Activated naive CD4-positive, alpha-beta T cell treated with anti-CD3 and anti-CD28 coated beads, Interleukin-2, amount 10 ng/mL, durations not matched to agents 7 days and 5 days (primary cell): ENCODE measurements around the gene RAC3.

ENCODE experiments used
- CTCF ChIA-PET: fragments of 350-600 bp; sonication (Branson Sonifier 250); formaldehyde crosslinking; loops from one replicate; lab custom pipeline; 2021; ENCODE audit warnings: antibody characterized with exemption; lab: Charles Lee
- DNase-seq: peaks from one replicate; pipeline ENCODE4 v3.0.0-alpha.2; 2020
- H3K27ac Mint-ChIP-seq: one replicate; pipeline ENCODE4 v1.8.0; 2021; ENCODE audit warnings: mild to moderate bottlenecking, moderate library complexity, mixed read lengths
- H3K27me3 Mint-ChIP-seq: one replicate; pipeline ENCODE4 v1.8.0; 2021; ENCODE audit warnings: mild to moderate bottlenecking, mixed read lengths
- H3K36me3 Mint-ChIP-seq: one replicate; pipeline ENCODE4 v1.8.0; 2021; ENCODE audit warnings: mixed read lengths
- H3K4me1 Mint-ChIP-seq: one replicate; pipeline ENCODE4 v1.8.0; 2021; ENCODE audit warnings: mixed read lengths
- H3K4me3 Mint-ChIP-seq: one replicate; pipeline ENCODE4 v1.8.0; 2021; ENCODE audit warnings: mild to moderate bottlenecking, moderate library complexity, mixed read lengths
- H3K9me3 Mint-ChIP-seq: one replicate; pipeline ENCODE4 v1.8.0; 2021; ENCODE audit warnings: mixed read lengths

RAC3 gene

GRCh38 chr17:82061047-82061925, 29.8 kb downstream of the RAC3 start:
- H3K36me3 Mint-ChIP-seq: peaks cover 14% of the 10 kb centered on the region
- no peak for DNase-seq
- H3K4me3 Mint-ChIP-seq: no peak overlapping the region
- H3K27ac Mint-ChIP-seq: no peak overlapping the region
- no peaks in the 10 kb centered on the region for H3K27me3 Mint-ChIP-seq
- H3K9me3 Mint-ChIP-seq: no peaks in the 10 kb centered on the region
- peaks cover 12% of the 10 kb centered on the region for H3K4me1 Mint-ChIP-seq
- CTCF ChIA-PET: no interaction called here

- H3K4me3 Mint-ChIP-seq: no peak overlapping the region
Observed at GRCh38 chr17:82062076-82062983, 30.9 kb downstream of the RAC3 start.

GRCh38 chr17:82062984-82063368, 31.5 kb downstream of the RAC3 start:
- CTCF ChIA-PET: no interaction called here

More at GRCh38 chr17:82062076-82062983, 30.9 kb downstream of the RAC3 start:
- H3K9me3 Mint-ChIP-seq: no peaks in the 10 kb centered on the region
- peaks cover 14% of the 10 kb centered on the region for H3K36me3 Mint-ChIP-seq
- CTCF ChIA-PET: no interaction called here
- H3K27ac Mint-ChIP-seq: no peak overlapping the region
- DNase-seq: no peak
- H3K4me1 Mint-ChIP-seq: peaks cover 20% of the 10 kb centered on the region
- no peaks in the 10 kb centered on the region for H3K27me3 Mint-ChIP-seq

GRCh38 chr17:82063424-82064415, 32.2 kb downstream of the RAC3 start:
- DNase-seq: no peak
- CTCF ChIA-PET: no interaction called here
- Mint-ChIP-seq H3K27ac (peak overlapping the region; percentile 37), H3K4me3 (peak overlapping the region; percentile 66), H3K9me3 (no peaks in the 10 kb centered on the region), H3K36me3 (peaks cover 8% of the 10 kb centered on the region), H3K27me3 (no peaks in the 10 kb centered on the region), H3K4me1 (peaks cover 20% of the 10 kb centered on the region)

More at GRCh38 chr17:82062984-82063368, 31.5 kb downstream of the RAC3 start:
- H3K27me3 Mint-ChIP-seq: no peaks in the 10 kb centered on the region
- no peak overlapping the region for H3K4me3 Mint-ChIP-seq
- DNase-seq: no peak
- peaks cover 20% of the 10 kb centered on the region for H3K4me1 Mint-ChIP-seq
- no peaks in the 10 kb centered on the region for H3K9me3 Mint-ChIP-seq
- peak overlapping the region; percentile 37 for H3K27ac Mint-ChIP-seq
- peaks cover 10% of the 10 kb centered on the region for H3K36me3 Mint-ChIP-seq

- no peaks in the 10 kb centered on the region for H3K27me3 Mint-ChIP-seq
- CTCF ChIA-PET: no interaction called here
Observed at GRCh38 chr17:82064433-82065192, 33.1 kb downstream of the RAC3 start.

GRCh38 chr17:82065193-82065637, 33.7 kb downstream of the RAC3 start:
- peaks cover 3% of the 10 kb centered on the region for H3K27me3 Mint-ChIP-seq

More at GRCh38 chr17:82064433-82065192, 33.1 kb downstream of the RAC3 start:
- no peak for DNase-seq
- Mint-ChIP-seq H3K27ac (peak overlapping the region; percentile 68), H3K9me3 (no peaks in the 10 kb centered on the region), H3K36me3 (peaks cover 8% of the 10 kb centered on the region), H3K4me3 (peak overlapping the region; percentile 66), H3K4me1 (peaks cover 20% of the 10 kb centered on the region)

GRCh38 chr17:82065638-82066303, 34.3 kb downstream of the RAC3 start, which contains the start of gene DUS1L:
TSS of gene DUS1L (minus strand) at chr17:82065804. CDS start at chr17:82065059, 745 bp downstream.
- peaks cover 20% of the 10 kb centered on the region for H3K4me1 Mint-ChIP-seq
- CTCF ChIA-PET: interaction anchor here (1.7 kb wide), 1 partner anchor 28 kb away, joined by 4 read pairs; the partner anchor contains the start of gene DCXR
- H3K36me3 Mint-ChIP-seq: peaks cover 2% of the 10 kb centered on the region
- DNase-seq: peak; percentile 73
- H3K9me3 Mint-ChIP-seq: no peaks in the 10 kb centered on the region
- H3K27me3 Mint-ChIP-seq: peaks cover 4% of the 10 kb centered on the region
- H3K27ac Mint-ChIP-seq: peak within 1 kb of the TSS; percentile 90
- peak within 1 kb of the TSS; percentile 84 for H3K4me3 Mint-ChIP-seq

More at GRCh38 chr17:82065193-82065637, 33.7 kb downstream of the RAC3 start:
- Mint-ChIP-seq H3K9me3 (no peaks in the 10 kb centered on the region), H3K36me3 (peaks cover 6% of the 10 kb centered on the region), H3K4me3 (peak overlapping the region; percentile 66), H3K27ac (peak overlapping the region; percentile 68), H3K4me1 (peaks cover 20% of the 10 kb centered on the region)
- CTCF ChIA-PET: no interaction called here
- peak; percentile 55 for DNase-seq

- CTCF ChIA-PET: interaction anchor here (0.7 kb wide), 1 partner anchor 103 kb away, joined by 3 read pairs; no protein-coding TSS in a partner anchor
- H3K4me1 Mint-ChIP-seq: peaks cover 11% of the 10 kb centered on the region
- H3K4me3 Mint-ChIP-seq: no peak overlapping the region
- DNase-seq: no peak
- no peaks in the 10 kb centered on the region for H3K9me3 Mint-ChIP-seq
- peaks cover 21% of the 10 kb centered on the region for H3K27me3 Mint-ChIP-seq
- H3K27ac Mint-ChIP-seq: peak overlapping the region; percentile 35
- H3K36me3 Mint-ChIP-seq: no peaks in the 10 kb centered on the region
Observed at GRCh38 chr17:82070611-82071010, 39.1 kb downstream of the RAC3 start.

- no peak overlapping the region for H3K27ac Mint-ChIP-seq
- H3K4me1 Mint-ChIP-seq: no peaks in the 10 kb centered on the region
- H3K4me3 Mint-ChIP-seq: no peak overlapping the region
- H3K9me3 Mint-ChIP-seq: no peaks in the 10 kb centered on the region
- no peaks in the 10 kb centered on the region for H3K36me3 Mint-ChIP-seq
- H3K27me3 Mint-ChIP-seq: peaks cover 21% of the 10 kb centered on the region
- DNase-seq: no peak
- CTCF ChIA-PET: no interaction called here
Observed at GRCh38 chr17:82072827-82073226, 41.3 kb downstream of the RAC3 start.

GRCh38 chr17:82073446-82073845, 42.0 kb downstream of the RAC3 start:
- peaks cover 21% of the 10 kb centered on the region for H3K27me3 Mint-ChIP-seq
- no peak overlapping the region for H3K4me3 Mint-ChIP-seq
- H3K27ac Mint-ChIP-seq: no peak overlapping the region
- DNase-seq: no peak
- CTCF ChIA-PET: no interaction called here
- peaks cover 3% of the 10 kb centered on the region for H3K36me3 Mint-ChIP-seq
- no peaks in the 10 kb centered on the region for H3K4me1 Mint-ChIP-seq
- no peaks in the 10 kb centered on the region for H3K9me3 Mint-ChIP-seq

GRCh38 chr17:82076018-82076784, 44.7 kb downstream of the RAC3 start:
- Mint-ChIP-seq H3K27ac (no peak overlapping the region), H3K4me1 (no peaks in the 10 kb centered on the region), H3K27me3 (peaks cover 16% of the 10 kb centered on the region), H3K36me3 (peaks cover 14% of the 10 kb centered on the region), H3K4me3 (no peak overlapping the region), H3K9me3 (no peaks in the 10 kb centered on the region)
- no peak for DNase-seq
- CTCF ChIA-PET: no interaction called here
